Ureter (tissue), 1 donor: ENCODE results near the gene DNAJB6. TPM values are rescaled to one million over a fixed set of nuclear protein-coding genes. Genes with fewer than 3 reads are reported as not detected.

ENCODE experiments used
- DNase-seq: peaks from one replicate; pipeline ENCODE4 v3.0.0-alpha.2; 2020; ENCODE audit warnings: low spot score
- total RNA-seq: library from RNA; stranded (reverse); gene quantifications from one replicate; pipeline ENCODE4 v1.2.4, GENCODE V29; 2023
- donor health status: DM: yes; HTN: yes; CAD: no.

DNAJB6 gene
- total RNA-seq, 1 donor from 2014 or later, result 103 TPM

- DNase-seq, result no peak
Measured at GRCh38 chr7:157428554-157428945, 91.7 kb downstream of the DNAJB6 start.

GRCh38 chr7:157429001-157429679 is 92.3 kb downstream of the DNAJB6 start:
- no peak for DNase-seq

GRCh38 chr7:157429680-157430224 is 92.9 kb downstream of the DNAJB6 start:
- DNase-seq, result no peak

GRCh38 chr7:157430721-157431120 is 93.9 kb downstream of the DNAJB6 start:
- DNase-seq, result no peak

- DNase-seq, result no peak
Measured at GRCh38 chr7:157431173-157431950, 94.6 kb downstream of the DNAJB6 start.

- no peak for DNase-seq
Measured at GRCh38 chr7:157431951-157432540, 95.2 kb downstream of the DNAJB6 start.

GRCh38 chr7:157432541-157432956 is 95.7 kb downstream of the DNAJB6 start:
- peak; percentile 67 for DNase-seq

GRCh38 chr7:157432957-157433576 is 96.3 kb downstream of the DNAJB6 start:
- no peak for DNase-seq

GRCh38 chr7:157433628-157434027 is 96.8 kb downstream of the DNAJB6 start:
- no peak for DNase-seq

GRCh38 chr7:157434231-157434630 is 97.4 kb downstream of the DNAJB6 start:
- no peak for DNase-seq

- DNase-seq, result no peak
Measured at GRCh38 chr7:157434701-157435100, 97.9 kb downstream of the DNAJB6 start.

- no peak for DNase-seq
Measured at GRCh38 chr7:157436076-157436475, 99.3 kb downstream of the DNAJB6 start.

GRCh38 chr7:157436763-157437480 is 100.1 kb downstream of the DNAJB6 start:
- DNase-seq, result no peak

GRCh38 chr7:157437519-157438061 is 100.8 kb downstream of the DNAJB6 start:
- no peak for DNase-seq

GRCh38 chr7:157438121-157439025 is 101.6 kb downstream of the DNAJB6 start:
- no peak for DNase-seq

GRCh38 chr7:157439149-157439548 is 102.3 kb downstream of the DNAJB6 start:
- no peak for DNase-seq

- DNase-seq, result no peak
Measured at GRCh38 chr7:157439761-157440160, 103.0 kb downstream of the DNAJB6 start.

GRCh38 chr7:157440346-157441022 is 103.7 kb downstream of the DNAJB6 start:
- no peak for DNase-seq

GRCh38 chr7:157441023-157441399 is 104.2 kb downstream of the DNAJB6 start:
- DNase-seq, result no peak

- no peak for DNase-seq
Measured at GRCh38 chr7:157442456-157442855, 105.7 kb downstream of the DNAJB6 start.
